GM12878 (cell line): Measurements from ENCODE around the gene PARP4. TPM values are rescaled to one million over a fixed set of nuclear protein-coding genes. Genes with fewer than 3 reads are reported as not detected.

Experiments used
- BMI1 ChIP-seq: fragments of 450-650 bp; IDR thresholded peaks from 2 replicates; pipeline ENCODE4 v1.6.1; 2016; ENCODE audit warnings: mild to moderate bottlenecking, moderate library complexity, borderline replicate concordance
- RUNX3 ChIP-seq: IDR thresholded peaks from 2 replicates; pipeline ENCODE4 v1.6.1; 2012; ENCODE audit warnings: low read length, inconsistent platforms
- TCF12 ChIP-seq: IDR thresholded peaks from 2 replicates; pipeline ENCODE4 v1.6.1; 2011; ENCODE audit warnings: low read depth, mild to moderate bottlenecking, low read length
- polyA plus RNA-seq, 11 experiments: library from polyadenylated mRNA; depleted of rRNA in 4 of 11; unstranded in 6 of 11; stranded (reverse) in 5 of 11; fragments of >200 nt; fragmentation: Nextera tagmentation in 4 of 11; fragmentation: Illumina TruSeq in 1 of 11; extraction: Ambion mirVana in 4 of 11; extraction: Trizol in 1 of 11; gene quantifications; 1 replicate in 1 of 11; 2 replicates in 10 of 11; pipeline versions ENCODE4 v1.2.1 to v1.2.3, GENCODE V29; 2011 to 2016; ENCODE audit warnings: inconsistent platforms in 2 of 11, missing spikeins in 2 of 11, low read depth in 1 of 11
- total RNA-seq, 4 experiments: library from RNA; depleted of rRNA in 3 of 4; stranded (reverse); fragments of >200 nt in 3 of 4; fragmentation: Illumina TruSeq in 1 of 4; extraction: Trizol in 1 of 4; gene quantifications; 2 replicates each; pipeline versions ENCODE4 v1.2.1 to v1.2.3, GENCODE V29; 2013 to 2021
- TF ChIP-seq, protein P1 (sequence below): fragments of 450-650 bp; formaldehyde crosslinking; IDR thresholded peaks from 2 replicates; pipeline ENCODE4 v1.4.0; 2020; ENCODE audit warnings: mild to moderate bottlenecking, moderate library complexity
- TF ChIP-seq, protein P2 (sequence below): IDR thresholded peaks from 2 replicates; pipeline ENCODE4 v1.6.1; 2012; ENCODE audit warnings: low read depth, low read length, improper control_type of control experiment
- TF ChIP-seq, protein P3 (sequence below): fragments of 450-650 bp; IDR thresholded peaks from 2 replicates; pipeline ENCODE4 v1.6.1; 2017; ENCODE audit warnings: low read depth, mild to moderate bottlenecking, moderate library complexity
- TF ChIP-seq, protein P4 (sequence below): fragments of 450-650 bp; IDR thresholded peaks from 2 replicates; pipeline ENCODE4 v1.6.1; 2017; ENCODE audit warnings: mild to moderate bottlenecking, moderate library complexity

PARP4 gene
- total and polyA plus RNA-seq, 10 of the 15 experiments (the other 5 are each of a cell fraction or from before 2014, with no cell fraction given): 12.8 to 52.6 (median 46.1) TPM

DNA sequence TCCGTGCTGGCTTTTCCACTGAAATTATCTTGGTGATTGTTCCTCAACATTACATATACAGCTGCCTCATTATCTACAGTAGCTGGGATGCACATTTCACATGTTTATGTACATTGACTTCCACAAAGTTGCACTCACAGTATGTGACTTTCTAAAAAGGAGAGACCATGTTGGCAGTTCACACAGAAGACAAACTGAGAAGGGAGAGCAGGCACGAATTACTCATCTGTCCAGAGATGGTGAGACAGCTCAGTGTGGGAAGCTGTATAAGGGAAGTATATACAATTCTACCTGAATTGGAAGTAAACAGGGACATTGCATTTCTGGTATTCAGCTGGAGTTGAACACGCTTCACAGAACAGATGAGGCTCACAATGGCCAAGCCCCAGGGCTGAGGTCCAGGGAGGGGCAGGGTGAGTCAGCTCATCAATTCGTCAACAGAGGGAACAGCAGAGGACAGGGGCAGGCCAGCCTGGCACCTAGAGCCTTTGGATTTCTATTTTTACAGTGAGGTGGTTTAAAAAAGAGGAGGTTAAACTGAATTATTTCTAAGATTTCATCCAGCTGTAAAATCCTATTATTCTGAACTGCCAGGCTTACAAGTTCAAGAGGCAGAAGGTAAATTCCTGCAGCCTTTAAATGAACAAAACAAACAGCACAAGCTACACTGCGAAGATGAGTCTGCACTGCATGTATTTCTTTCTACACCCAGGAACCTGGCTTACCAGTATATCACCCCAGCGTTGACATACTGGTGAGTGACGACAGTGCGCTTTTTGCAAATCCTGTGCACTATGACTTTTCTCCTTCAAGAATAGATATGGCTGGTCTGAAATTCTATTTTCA lies 9.8 kb downstream of the PARP4 start (continued):
- TF ChIP-seq, protein P1, sequence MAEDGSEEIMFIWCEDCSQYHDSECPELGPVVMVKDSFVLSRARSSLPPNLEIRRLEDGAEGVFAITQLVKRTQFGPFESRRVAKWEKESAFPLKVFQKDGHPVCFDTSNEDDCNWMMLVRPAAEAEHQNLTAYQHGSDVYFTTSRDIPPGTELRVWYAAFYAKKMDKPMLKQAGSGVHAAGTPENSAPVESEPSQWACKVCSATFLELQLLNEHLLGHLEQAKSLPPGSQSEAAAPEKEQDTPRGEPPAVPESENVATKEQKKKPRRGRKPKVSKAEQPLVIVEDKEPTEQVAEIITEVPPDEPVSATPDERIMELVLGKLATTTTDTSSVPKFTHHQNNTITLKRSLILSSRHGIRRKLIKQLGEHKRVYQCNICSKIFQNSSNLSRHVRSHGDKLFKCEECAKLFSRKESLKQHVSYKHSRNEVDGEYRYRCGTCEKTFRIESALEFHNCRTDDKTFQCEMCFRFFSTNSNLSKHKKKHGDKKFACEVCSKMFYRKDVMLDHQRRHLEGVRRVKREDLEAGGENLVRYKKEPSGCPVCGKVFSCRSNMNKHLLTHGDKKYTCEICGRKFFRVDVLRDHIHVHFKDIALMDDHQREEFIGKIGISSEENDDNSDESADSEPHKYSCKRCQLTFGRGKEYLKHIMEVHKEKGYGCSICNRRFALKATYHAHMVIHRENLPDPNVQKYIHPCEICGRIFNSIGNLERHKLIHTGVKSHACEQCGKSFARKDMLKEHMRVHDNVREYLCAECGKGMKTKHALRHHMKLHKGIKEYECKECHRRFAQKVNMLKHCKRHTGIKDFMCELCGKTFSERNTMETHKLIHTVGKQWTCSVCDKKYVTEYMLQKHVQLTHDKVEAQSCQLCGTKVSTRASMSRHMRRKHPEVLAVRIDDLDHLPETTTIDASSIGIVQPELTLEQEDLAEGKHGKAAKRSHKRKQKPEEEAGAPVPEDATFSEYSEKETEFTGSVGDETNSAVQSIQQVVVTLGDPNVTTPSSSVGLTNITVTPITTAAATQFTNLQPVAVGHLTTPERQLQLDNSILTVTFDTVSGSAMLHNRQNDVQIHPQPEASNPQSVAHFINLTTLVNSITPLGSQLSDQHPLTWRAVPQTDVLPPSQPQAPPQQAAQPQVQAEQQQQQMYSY: no peak
- TF ChIP-seq TCF12 (no peak), RUNX3 (no peak), BMI1 (no peak)
- TF ChIP-seq, protein P2, sequence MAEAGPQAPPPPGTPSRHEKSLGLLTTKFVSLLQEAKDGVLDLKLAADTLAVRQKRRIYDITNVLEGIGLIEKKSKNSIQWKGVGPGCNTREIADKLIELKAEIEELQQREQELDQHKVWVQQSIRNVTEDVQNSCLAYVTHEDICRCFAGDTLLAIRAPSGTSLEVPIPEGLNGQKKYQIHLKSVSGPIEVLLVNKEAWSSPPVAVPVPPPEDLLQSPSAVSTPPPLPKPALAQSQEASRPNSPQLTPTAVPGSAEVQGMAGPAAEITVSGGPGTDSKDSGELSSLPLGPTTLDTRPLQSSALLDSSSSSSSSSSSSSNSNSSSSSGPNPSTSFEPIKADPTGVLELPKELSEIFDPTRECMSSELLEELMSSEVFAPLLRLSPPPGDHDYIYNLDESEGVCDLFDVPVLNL: no peak
- TF ChIP-seq, protein P3, sequence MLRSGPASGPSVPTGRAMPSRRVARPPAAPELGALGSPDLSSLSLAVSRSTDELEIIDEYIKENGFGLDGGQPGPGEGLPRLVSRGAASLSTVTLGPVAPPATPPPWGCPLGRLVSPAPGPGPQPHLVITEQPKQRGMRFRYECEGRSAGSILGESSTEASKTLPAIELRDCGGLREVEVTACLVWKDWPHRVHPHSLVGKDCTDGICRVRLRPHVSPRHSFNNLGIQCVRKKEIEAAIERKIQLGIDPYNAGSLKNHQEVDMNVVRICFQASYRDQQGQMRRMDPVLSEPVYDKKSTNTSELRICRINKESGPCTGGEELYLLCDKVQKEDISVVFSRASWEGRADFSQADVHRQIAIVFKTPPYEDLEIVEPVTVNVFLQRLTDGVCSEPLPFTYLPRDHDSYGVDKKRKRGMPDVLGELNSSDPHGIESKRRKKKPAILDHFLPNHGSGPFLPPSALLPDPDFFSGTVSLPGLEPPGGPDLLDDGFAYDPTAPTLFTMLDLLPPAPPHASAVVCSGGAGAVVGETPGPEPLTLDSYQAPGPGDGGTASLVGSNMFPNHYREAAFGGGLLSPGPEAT: no peak
- TF ChIP-seq, protein P4, sequence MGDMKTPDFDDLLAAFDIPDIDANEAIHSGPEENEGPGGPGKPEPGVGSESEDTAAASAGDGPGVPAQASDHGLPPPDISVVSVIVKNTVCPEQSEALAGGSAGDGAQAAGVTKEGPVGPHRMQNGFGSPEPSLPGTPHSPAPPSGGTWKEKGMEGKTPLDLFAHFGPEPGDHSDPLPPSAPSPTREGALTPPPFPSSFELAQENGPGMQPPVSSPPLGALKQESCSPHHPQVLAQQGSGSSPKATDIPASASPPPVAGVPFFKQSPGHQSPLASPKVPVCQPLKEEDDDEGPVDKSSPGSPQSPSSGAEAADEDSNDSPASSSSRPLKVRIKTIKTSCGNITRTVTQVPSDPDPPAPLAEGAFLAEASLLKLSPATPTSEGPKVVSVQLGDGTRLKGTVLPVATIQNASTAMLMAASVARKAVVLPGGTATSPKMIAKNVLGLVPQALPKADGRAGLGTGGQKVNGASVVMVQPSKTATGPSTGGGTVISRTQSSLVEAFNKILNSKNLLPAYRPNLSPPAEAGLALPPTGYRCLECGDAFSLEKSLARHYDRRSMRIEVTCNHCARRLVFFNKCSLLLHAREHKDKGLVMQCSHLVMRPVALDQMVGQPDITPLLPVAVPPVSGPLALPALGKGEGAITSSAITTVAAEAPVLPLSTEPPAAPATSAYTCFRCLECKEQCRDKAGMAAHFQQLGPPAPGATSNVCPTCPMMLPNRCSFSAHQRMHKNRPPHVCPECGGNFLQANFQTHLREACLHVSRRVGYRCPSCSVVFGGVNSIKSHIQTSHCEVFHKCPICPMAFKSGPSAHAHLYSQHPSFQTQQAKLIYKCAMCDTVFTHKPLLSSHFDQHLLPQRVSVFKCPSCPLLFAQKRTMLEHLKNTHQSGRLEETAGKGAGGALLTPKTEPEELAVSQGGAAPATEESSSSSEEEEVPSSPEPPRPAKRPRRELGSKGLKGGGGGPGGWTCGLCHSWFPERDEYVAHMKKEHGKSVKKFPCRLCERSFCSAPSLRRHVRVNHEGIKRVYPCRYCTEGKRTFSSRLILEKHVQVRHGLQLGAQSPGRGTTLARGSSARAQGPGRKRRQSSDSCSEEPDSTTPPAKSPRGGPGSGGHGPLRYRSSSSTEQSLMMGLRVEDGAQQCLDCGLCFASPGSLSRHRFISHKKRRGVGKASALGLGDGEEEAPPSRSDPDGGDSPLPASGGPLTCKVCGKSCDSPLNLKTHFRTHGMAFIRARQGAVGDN: no peak
- TF ChIP-seq, all 136 proteins: peak for 0
